DND-41 (cell line): Measurements from ENCODE around the gene CCR6.

ENCODE experiments used
- ATAC-seq: fragments of 200-7000 bp; cut with Tn5 transposase; 3 replicates; pipeline ENCODE4 v1.9.1; 2021; ENCODE audit warnings: low read depth; ENCODE audit not compliant: insufficient read depth
- DNase-seq: peaks from one replicate; pipeline ENCODE4 v3.0.0-alpha.2; 2020
- H2AFZ ChIP-seq: 2 replicates; pipeline ENCODE4 v1.6.0; 2012; ENCODE audit warnings: low read depth, low read length
- H3K27ac ChIP-seq: 2 replicates; pipeline ENCODE4 v1.5.1; 2012; ENCODE audit warnings: low read length, inconsistent platforms
- H3K27me3 ChIP-seq: fragments of 200-600 bp; sonication (generic); 2 replicates; pipeline ENCODE4 v1.6.0; 2012; ENCODE audit warnings: low read length, mild to moderate bottlenecking, inconsistent platforms; ENCODE audit not compliant: insufficient read depth, poor library complexity
- H3K36me3 ChIP-seq: 2 replicates; pipeline ENCODE4 v1.5.1; 2012; ENCODE audit warnings: low read length, inconsistent platforms; ENCODE audit not compliant: insufficient read depth
- H3K4me1 ChIP-seq: 2 replicates; pipeline ENCODE4 v1.5.1; 2012; ENCODE audit warnings: mild to moderate bottlenecking, low read length; ENCODE audit not compliant: insufficient read depth
- H3K4me2 ChIP-seq: 2 replicates; pipeline ENCODE4 v1.6.0; 2012; ENCODE audit warnings: mild to moderate bottlenecking, moderate library complexity, low read length, inconsistent platforms; ENCODE audit not compliant: insufficient read depth
- H3K4me3 ChIP-seq, 2 experiments: fragments of 200-600 bp in 1 of 2; shearing (Covaris generic) in 1 of 2; 2 replicates each; pipeline ENCODE4 v1.5.1; 2012 to 2016; ENCODE audit warnings: inconsistent platforms in 2 of 2, low read length in 2 of 2, mild to moderate bottlenecking in 2 of 2, low read depth in 1 of 2, moderate library complexity in 1 of 2
- H3K79me2 ChIP-seq: 2 replicates; pipeline ENCODE4 v1.6.0; 2012; ENCODE audit warnings: low read length, inconsistent platforms; ENCODE audit not compliant: insufficient read depth
- H3K9ac ChIP-seq: 2 replicates; pipeline ENCODE4 v1.6.0; 2012; ENCODE audit warnings: low read depth, mild to moderate bottlenecking, inconsistent platforms, low read length, moderate library complexity
- H3K9me3 ChIP-seq: 2 replicates; pipeline ENCODE4 v1.5.1; 2012; ENCODE audit warnings: low read length, moderate library complexity, mild to moderate bottlenecking, inconsistent platforms; ENCODE audit not compliant: insufficient read depth, severe bottlenecking
- H4K20me1 ChIP-seq: 2 replicates; pipeline ENCODE4 v1.6.0; 2012; ENCODE audit warnings: low read length; ENCODE audit not compliant: insufficient read depth
- EZH2 ChIP-seq: IDR thresholded peaks from 3 replicates; pipeline ENCODE4 v1.6.1; 2012; ENCODE audit warnings: borderline replicate concordance, low read depth, mild to moderate bottlenecking, moderate library complexity, low read length, inconsistent platforms; ENCODE audit not compliant: severe bottlenecking
- TF ChIP-seq, protein P1 (sequence below): IDR thresholded peaks from 2 replicates; pipeline ENCODE4 v1.5.1; 2012; ENCODE audit warnings: borderline replicate concordance, low read length, moderate library complexity, mild to moderate bottlenecking; ENCODE audit not compliant: poor library complexity, severe bottlenecking; ENCODE audit errors: extremely low read depth

CCR6 gene

DNA sequence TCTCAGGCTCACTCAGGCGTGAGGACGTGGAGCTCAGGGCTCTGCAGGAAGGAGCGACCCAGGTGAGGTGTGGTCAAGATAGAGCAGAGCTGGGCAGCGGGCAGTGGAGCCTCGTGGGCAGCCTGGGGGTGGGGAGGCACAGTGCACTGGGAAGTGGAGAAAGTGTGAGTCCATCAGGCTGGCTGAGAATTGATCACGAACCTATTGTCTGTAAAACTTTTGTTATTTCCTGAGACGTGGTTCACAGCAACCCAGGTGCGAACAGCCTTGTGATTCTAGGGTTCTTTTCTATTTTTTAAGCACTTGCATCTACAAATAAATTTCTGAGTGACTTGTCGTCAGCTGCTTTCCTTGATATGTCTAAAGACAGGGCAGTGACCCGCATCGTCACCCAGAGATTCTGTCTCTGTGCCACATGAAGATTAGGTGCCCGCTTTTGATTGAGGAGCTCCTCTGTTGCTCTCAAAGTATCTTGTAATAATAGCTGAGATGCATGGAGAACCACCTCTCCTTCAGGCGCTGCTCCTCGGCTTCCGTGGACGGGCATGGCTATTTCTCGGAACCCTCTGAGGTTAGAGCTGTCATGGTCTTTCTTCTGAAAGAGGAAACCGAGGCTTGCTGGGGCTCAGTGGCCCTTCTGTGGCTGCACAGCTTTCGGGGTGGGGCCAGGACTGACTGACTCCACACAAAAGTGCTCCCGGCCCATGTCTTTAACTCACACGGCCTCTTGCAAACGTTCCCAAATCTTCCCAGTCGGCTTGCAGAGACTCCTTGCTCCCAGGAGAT is 662 bp upstream of the CCR6 start:
- DNase-seq (no peak), ATAC-seq (no peak)
- Histone ChIP-seq H3K4me3 (no peak overlapping the region), H4K20me1 (no peaks in the 10 kb centered on the region), H3K4me2 (no peak overlapping the region), H3K36me3 (no peaks in the 10 kb centered on the region), H3K9ac (no peak overlapping the region), H2AFZ (no peak overlapping the region), H3K4me1 (no peaks in the 10 kb centered on the region), H3K79me2 (no peaks in the 10 kb centered on the region), H3K27me3 (peaks cover 3% of the 10 kb centered on the region), H3K9me3 (no peaks in the 10 kb centered on the region), H3K27ac (no peak overlapping the region)
- no peak for TF ChIP-seq EZH2
- TF ChIP-seq, protein P1, sequence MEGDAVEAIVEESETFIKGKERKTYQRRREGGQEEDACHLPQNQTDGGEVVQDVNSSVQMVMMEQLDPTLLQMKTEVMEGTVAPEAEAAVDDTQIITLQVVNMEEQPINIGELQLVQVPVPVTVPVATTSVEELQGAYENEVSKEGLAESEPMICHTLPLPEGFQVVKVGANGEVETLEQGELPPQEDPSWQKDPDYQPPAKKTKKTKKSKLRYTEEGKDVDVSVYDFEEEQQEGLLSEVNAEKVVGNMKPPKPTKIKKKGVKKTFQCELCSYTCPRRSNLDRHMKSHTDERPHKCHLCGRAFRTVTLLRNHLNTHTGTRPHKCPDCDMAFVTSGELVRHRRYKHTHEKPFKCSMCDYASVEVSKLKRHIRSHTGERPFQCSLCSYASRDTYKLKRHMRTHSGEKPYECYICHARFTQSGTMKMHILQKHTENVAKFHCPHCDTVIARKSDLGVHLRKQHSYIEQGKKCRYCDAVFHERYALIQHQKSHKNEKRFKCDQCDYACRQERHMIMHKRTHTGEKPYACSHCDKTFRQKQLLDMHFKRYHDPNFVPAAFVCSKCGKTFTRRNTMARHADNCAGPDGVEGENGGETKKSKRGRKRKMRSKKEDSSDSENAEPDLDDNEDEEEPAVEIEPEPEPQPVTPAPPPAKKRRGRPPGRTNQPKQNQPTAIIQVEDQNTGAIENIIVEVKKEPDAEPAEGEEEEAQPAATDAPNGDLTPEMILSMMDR, result no peak

DNA sequence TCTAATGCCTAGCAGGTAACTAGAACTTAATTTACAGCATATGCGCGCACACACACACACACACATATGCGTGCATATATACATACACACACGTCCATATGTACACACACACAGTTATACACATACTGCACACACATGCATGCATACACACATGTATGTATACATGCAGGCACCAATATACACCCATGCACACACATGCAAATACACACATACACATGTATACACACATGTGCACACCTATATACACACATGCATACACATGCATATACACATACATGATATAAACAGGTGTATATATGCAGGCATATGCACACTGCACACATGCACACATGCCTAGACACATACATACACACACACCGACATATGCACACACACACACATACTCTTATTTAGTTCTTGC is 1.9 kb downstream of the CCR6 start:
- no peak overlapping the region for H3K4me3 ChIP-seq
- TF ChIP-seq, protein P1, result no peak
- TF ChIP-seq EZH2, result no peak
- H2AFZ ChIP-seq, result no peak overlapping the region
- H3K9me3 ChIP-seq, result no peaks in the 10 kb centered on the region
- no peak overlapping the region for H3K4me2 ChIP-seq
- H3K9ac ChIP-seq, result no peak overlapping the region
- H3K4me1 ChIP-seq, result no peaks in the 10 kb centered on the region
- DNase-seq, result no peak
- no peaks in the 10 kb centered on the region for H4K20me1 ChIP-seq
- no peak for ATAC-seq
- H3K27ac ChIP-seq, result no peak overlapping the region
- H3K79me2 ChIP-seq, result no peaks in the 10 kb centered on the region
- no peaks in the 10 kb centered on the region for H3K27me3 ChIP-seq
- no peaks in the 10 kb centered on the region for H3K36me3 ChIP-seq

DNA sequence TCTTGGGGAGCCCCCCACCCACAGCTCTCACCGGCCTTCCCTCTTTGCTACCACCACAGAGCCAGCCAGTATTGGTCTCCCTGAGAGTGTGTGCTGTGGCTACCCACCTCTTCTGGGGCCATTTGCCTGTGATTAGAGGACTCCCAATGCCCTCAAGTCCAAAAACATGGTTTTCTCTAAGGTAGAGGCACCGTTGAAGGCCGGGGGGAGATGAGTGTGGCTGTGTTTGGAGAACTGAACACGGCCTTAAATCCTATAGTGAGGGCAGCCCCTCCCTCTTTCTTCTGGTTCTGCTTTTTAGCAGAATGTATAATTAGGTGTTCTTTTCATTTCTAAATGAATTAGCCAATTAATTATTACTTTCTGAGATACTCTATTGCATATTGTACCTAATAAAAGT is 2.5 kb downstream of the CCR6 start:
- Histone ChIP-seq H3K27me3 (no peaks in the 10 kb centered on the region), H2AFZ (no peak overlapping the region), H3K9ac (no peak overlapping the region), H3K4me1 (no peaks in the 10 kb centered on the region), H3K4me3 (no peak overlapping the region), H3K27ac (no peak overlapping the region), H3K79me2 (no peaks in the 10 kb centered on the region), H3K9me3 (no peaks in the 10 kb centered on the region), H3K36me3 (no peaks in the 10 kb centered on the region), H4K20me1 (no peaks in the 10 kb centered on the region), H3K4me2 (no peak overlapping the region)
- TF ChIP-seq EZH2, result no peak
- TF ChIP-seq, protein P1, result no peak
- ATAC-seq (no peak), DNase-seq (no peak)
